SKM-1 (cell line): ENCODE measurements around the gene PCDHGC3.

ENCODE experiments used
- DNase-seq: peaks from one replicate; lab custom pipeline; 2025; ENCODE audit not compliant: unreplicated experiment; lab: John Stamatoyannopoulos, UW

Gene PCDHGC3

GRCh38 chr5:141519605-141520565 is 44.1 kb downstream of the PCDHGC3 start:
- no peak for DNase-seq

GRCh38 chr5:141521244-141521781 is 45.5 kb downstream of the PCDHGC3 start:
- peak; percentile 63 for DNase-seq

- DNase-seq: no peak
These were observed 46.5 kb downstream of the PCDHGC3 start for GRCh38 chr5:141522301-141522700.

- no peak for DNase-seq
These were observed 48.2 kb downstream of the PCDHGC3 start for GRCh38 chr5:141523991-141524390.

- DNase-seq: peak; percentile 43
These were observed 49.1 kb downstream of the PCDHGC3 start for GRCh38 chr5:141524604-141525597.

GRCh38 chr5:141525653-141526052 is 49.9 kb downstream of the PCDHGC3 start:
- no peak for DNase-seq

GRCh38 chr5:141527426-141527825 is 51.7 kb downstream of the PCDHGC3 start:
- DNase-seq: no peak
